EL (cell line): ENCODE data around the gene FEZ2.

Source experiments
- DNase-seq: peaks from one replicate; pipeline ENCODE4 v3.0.0-alpha.2; 2016

The FEZ2 gene

GRCh38 chr2:36526226-36526625 is 71.7 kb downstream of the FEZ2 start:
- peak; percentile 35 for DNase-seq

GRCh38 chr2:36525245-36525644 is 72.7 kb downstream of the FEZ2 start:
- no peak for DNase-seq

DNA sequence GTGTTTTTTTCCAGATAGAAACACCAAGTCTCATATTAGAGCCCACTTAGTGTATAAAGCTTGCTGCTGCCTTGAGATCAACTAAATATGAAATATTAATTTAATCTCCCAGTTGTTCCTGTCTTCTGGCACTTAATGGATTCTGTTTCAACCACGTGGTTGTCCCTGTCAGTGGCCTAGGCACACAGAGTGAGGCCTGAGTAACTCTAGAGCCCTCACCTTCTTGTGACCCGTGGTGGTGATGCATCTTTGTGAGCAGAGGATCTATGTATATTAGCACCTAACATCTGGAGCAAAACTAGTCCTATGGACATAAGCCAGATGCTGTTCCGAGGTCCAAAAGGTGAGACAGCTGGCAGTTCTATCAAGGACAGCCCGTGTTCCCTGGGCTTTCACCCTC is 74.8 kb downstream of the FEZ2 start:
- DNase-seq = no peak

DNA sequence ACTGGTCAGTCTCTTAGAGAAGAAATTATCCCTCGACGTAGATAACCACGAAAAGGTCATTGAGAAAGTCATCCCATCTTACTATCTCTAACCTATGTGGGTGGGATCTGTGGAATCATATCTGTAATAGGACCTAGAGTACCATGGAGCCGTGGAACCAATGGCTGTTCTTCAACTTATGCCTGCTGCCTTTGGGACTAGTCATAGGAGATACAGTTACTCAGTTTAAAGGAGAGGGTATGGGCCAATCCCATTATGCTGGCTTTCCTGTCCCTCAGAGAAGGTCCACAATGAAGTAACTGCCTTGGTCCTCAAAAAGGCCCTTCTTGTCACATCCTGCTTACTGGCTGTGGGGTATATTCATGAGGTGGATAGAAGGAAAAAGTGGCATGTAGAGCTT is 77.5 kb downstream of the FEZ2 start:
- DNase-seq = no peak

GRCh38 chr2:36516136-36516870 is 81.7 kb downstream of the FEZ2 start:
- peak; percentile 87 for DNase-seq

DNA sequence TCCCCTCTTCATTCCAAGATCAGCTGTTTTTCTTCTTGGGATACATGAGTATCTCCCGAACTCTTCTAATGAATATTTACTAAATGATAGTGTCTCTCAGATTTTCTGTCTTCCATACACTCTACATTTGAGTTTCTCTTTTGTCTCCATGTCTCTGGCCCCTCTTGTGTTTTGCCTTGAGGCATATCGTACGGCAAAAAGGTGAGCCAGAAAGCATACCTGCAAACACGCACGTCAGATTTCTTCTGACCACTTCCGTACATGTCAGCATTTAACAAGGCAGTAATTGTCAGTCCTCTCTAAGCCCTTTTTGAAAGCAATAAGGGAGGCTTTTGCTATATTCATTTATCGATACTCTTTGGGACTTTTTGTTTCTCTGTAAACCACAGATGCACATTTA is 82.4 kb downstream of the FEZ2 start:
- DNase-seq = no peak

GRCh38 chr2:36513661-36514060 is 84.3 kb downstream of the FEZ2 start:
- DNase-seq = no peak

- peak; percentile 38 for DNase-seq
Measured at GRCh38 chr2:36512705-36513104, 85.3 kb downstream of the FEZ2 start.

DNA sequence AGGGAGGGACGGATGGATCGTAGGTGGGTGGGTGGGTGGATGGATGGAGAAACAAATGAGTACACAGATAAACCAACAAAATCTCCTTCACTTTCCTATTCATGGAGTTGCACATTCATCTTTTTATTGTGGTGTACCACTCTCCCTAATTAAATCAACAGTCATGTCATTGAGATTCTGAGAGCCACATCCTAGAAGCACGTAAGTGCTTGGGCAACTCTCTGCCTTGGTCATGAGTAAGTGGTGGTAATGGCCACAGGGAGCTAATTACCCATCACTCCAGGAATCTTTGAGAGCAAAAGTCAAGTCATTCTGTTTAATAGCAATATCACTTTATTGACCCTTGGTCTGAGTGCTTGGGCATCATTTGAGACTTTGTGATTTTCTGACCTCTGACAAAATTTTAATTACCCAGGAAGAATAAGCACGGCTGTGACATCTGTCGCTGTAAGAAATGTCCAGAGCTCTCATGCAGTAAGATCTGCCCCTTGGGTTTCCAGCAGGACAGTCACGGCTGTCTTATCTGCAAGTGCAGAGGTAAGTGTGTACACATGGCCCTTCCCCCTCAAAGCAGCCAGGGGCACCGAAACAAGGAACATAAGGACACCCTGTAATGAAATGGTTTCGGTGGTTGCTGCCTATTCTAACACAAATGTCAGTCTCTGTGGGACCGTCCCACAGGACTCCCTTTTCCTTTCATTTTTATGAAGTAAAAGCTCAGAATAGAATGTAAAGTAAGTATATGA is 85.9 kb downstream of the FEZ2 start:
- DNase-seq = peak; percentile 59

DNA sequence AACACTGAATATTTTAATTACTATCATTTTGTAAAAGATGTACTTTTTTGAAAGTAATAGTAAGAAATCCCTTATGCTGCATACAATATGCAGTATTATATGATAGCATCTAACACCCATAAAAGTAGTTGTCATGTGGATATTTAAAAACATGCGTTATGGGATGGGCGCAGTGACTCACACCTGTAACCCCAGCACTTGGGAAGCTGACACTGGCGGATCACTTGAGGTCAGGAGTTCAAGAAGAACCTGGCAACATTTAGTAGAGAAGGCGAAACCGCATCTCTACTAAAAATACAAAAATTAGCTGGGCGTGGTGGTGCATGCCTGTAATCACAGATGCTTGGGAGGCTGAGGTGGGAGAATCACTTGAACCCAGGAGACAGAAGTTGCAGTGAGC is 88.9 kb downstream of the FEZ2 start:
- no peak for DNase-seq

DNA sequence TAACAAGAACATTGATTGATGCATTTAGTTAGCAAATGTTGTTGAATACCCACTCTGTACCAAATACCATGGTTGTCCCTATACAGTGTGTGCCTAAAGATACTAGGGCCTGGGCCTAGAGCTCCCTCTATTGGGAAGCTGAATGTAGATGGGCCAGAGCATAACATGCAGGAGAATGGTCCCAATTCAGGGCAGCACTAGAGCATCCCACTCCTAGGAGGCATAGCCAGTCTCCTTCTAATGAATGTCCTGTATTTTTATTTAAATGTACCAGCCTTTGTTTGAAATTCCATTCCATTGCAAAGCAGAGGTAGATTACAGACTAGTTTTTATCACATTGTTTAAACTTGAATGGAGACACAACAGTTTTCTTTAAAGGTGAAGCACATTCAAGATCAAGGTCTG is 90.6 kb downstream of the FEZ2 start:
- peak; percentile 73 for DNase-seq
